ENCODE results near the gene GPHN. TPM values are rescaled to one million over a fixed set of nuclear protein-coding genes. Genes with fewer than 3 reads are reported as not detected.

The GPHN gene
- total RNA-seq, 4 donors from 2014 or later, result 9.1 to 21.1 (median 15.9) TPM

GRCh38 chr14:67172520-67172919 lies 664.6 kb downstream of the GPHN start:
- Histone ChIP-seq H3K27ac (replicated peaks in 1 of 4) (no peak overlapping the region), H3K4me1 (no peaks in the 10 kb centered on the region), H3K4me3 (no peak overlapping the region), H3K36me3 (peaks cover 0 to 37% (median 11%) of the 10 kb centered on the region in 4 donors), H3K9me3 (peaks cover 0 to 11% (median 8%) of the 10 kb centered on the region in 4 donors), H3K27me3 (no peaks in the 10 kb centered on the region)
- intact Hi-C loops (cut with DNase I), result no loop called here
- 100% methylated on average over 1 of the region's 1 CpG for WGBS
- TF ChIP-seq EP300 (IDR thresholded peaks at IDR 0.05) (no peak), CTCF (IDR thresholded peaks at IDR 0.05) (no peak), POLR2AphosphoS5 (IDR thresholded peaks at IDR 0.05) (no peak), POLR2A (IDR thresholded peaks at IDR 0.05; ENCODE audit: low read depth) (no peak)
- DNase-seq (ENCODE audit: extremely low spot score), result no peak

GRCh38 chr14:67173719-67174118 lies 665.8 kb downstream of the GPHN start:
- Histone ChIP-seq H3K27me3 (no peaks in the 10 kb centered on the region), H3K9me3 (peaks cover 4 to 21% (median 17%) of the 10 kb centered on the region in 4 donors), H3K4me1 (no peaks in the 10 kb centered on the region), H3K36me3 (peaks cover 0 to 36% (median 11%) of the 10 kb centered on the region in 4 donors), H3K4me3 (no peak overlapping the region), H3K27ac (replicated peaks in 1 of 4) (no peak overlapping the region)
- intact Hi-C loops (cut with DNase I), result no loop called here
- no peak for DNase-seq (ENCODE audit: extremely low spot score)
- 92% methylated on average over 2 of the region's 2 CpGs for WGBS
- TF ChIP-seq POLR2AphosphoS5 (IDR thresholded peaks at IDR 0.05) (no peak), CTCF (IDR thresholded peaks at IDR 0.05) (no peak), POLR2A (IDR thresholded peaks at IDR 0.05; ENCODE audit: low read depth) (no peak), EP300 (IDR thresholded peaks at IDR 0.05) (no peak)

DNA sequence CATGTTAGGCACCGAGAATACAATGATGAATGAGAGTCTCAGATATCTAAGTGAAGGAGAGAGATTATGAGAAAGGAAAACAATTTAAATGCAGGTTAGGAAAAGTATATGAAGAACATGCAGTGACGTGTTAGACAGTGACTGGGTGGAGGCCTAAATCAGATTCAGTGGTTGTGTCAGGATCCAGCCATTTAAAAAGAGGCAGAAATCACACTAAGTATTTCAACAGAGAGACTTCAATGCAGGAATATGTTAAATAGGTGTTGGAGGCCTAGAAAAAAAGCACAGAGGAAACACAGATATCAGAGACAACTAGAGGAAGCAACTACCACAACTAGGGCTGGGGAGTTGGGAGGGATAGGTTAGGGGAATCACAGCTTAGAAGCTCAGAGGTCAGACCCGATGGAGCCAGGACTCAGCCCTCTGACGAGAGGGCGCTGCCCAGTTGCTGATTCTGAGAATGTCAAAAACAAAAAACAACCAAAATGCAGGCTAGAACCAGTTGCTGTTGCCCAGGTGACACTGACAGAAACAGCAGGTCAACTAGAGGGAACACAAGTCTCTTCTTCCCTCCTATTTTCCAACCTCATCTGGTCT lies 678.3 kb downstream of the GPHN start:
- H3K4me1 ChIP-seq, result peaks cover 0 to 11% (median 4%) of the 10 kb centered on the region in 4 donors
- H3K9me3 ChIP-seq, result no peaks in the 10 kb centered on the region
- TF ChIP-seq EP300 (IDR thresholded peaks at IDR 0.05), result no peak
- no peak for TF ChIP-seq CTCF (IDR thresholded peaks at IDR 0.05)
- no peak for TF ChIP-seq POLR2AphosphoS5 (IDR thresholded peaks at IDR 0.05)
- TF ChIP-seq POLR2A (IDR thresholded peaks at IDR 0.05; ENCODE audit: low read depth), result no peak
- peaks cover 0 to 6% (median under 1%) of the 10 kb centered on the region in 4 donors for H3K36me3 ChIP-seq
- DNase-seq (ENCODE audit: extremely low spot score), result no peak
- H3K4me3 ChIP-seq, result no peak overlapping the region
- H3K27ac ChIP-seq (replicated peaks in 1 of 4), result no peak overlapping the region
- H3K27me3 ChIP-seq, result no peaks in the 10 kb centered on the region
- WGBS, result 90% methylated on average over 5 of the region's 5 CpGs
- intact Hi-C loops (cut with DNase I), result no loop called here

DNA sequence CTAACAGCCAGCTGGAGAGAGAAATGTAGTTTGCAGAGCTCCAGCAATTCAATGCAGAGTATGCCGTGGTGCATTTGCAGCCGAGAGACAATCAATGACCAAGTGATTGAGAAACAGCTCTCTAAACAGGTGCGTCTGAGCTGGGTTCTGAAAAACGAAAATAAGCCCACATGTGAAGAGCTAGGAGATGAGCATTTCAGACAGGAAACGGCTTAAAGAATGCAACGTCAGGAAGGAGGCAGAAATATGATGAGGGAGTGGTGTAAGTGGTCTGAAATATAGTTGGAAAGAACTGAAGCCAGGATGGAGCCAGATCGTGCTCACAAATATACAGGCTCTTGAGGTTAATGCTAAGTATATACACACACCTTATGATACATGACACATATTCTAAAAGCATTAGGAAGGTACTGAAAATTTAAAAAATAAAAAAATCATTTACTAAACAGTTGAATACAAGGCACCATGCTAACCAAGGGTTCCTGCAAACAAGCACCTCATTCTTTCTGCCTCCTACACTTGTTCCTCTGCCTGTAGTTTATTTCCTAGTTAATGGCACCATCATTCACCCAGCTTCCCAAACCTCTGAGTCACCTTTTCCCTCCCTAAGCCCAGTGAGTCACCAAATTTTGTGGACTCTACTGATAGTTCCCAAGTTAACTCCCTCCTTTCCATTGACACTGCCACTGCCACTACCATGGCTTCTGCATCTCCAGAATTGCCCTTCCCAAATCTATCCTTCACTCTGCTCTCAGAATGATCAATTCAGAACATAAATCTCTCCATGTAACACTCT lies 679.0 kb downstream of the GPHN start:
- DNase-seq (ENCODE audit: extremely low spot score), result no peak
- no peaks in the 10 kb centered on the region for H3K36me3 ChIP-seq
- WGBS, result 40% methylated on average over 7 of the region's 7 CpGs
- no peak overlapping the region for H3K4me3 ChIP-seq
- no peak overlapping the region for H3K27ac ChIP-seq (replicated peaks in 1 of 4)
- H3K27me3 ChIP-seq, result no peaks in the 10 kb centered on the region
- TF ChIP-seq CTCF (IDR thresholded peaks at IDR 0.05) (no peak), POLR2A (IDR thresholded peaks at IDR 0.05; ENCODE audit: low read depth) (no peak), EP300 (IDR thresholded peaks at IDR 0.05) (no peak), POLR2AphosphoS5 (IDR thresholded peaks at IDR 0.05) (peak in 1 of 2 donors; percentile 28)
- intact Hi-C loops (cut with DNase I), result no loop called here
- H3K9me3 ChIP-seq, result no peaks in the 10 kb centered on the region
- peaks cover 0 to 11% (median 4%) of the 10 kb centered on the region in 4 donors for H3K4me1 ChIP-seq

All from esophagus muscularis mucosa (tissue), 4 donors.